Right hindlimb (tissue), 1 donor: Measurements from ENCODE around the gene PATE2.

ENCODE experiments used
- DNase-seq: peaks from one replicate; pipeline ENCODE4 v3.0.0-alpha.2; 2018

The PATE2 gene

GRCh38 chr11:125778728-125779127 lies at the start of gene PATE2:
TSS of gene PATE2 (minus strand) at chr11:125778828. CDS start at chr11:125778773, 55 bp downstream.
- no peak for DNase-seq

- no peak for DNase-seq
These were observed 29.3 kb upstream of the PATE2 start for GRCh38 chr11:125807909-125808308.

- no peak for DNase-seq
These were observed 23.8 kb upstream of the PATE2 start for GRCh38 chr11:125802387-125802786.

- DNase-seq = no peak
These were observed 21.2 kb upstream of the PATE2 start for GRCh38 chr11:125799808-125800207.

- DNase-seq = no peak
These were observed 19.0 kb upstream of the PATE2 start for GRCh38 chr11:125797641-125798040.

DNA sequence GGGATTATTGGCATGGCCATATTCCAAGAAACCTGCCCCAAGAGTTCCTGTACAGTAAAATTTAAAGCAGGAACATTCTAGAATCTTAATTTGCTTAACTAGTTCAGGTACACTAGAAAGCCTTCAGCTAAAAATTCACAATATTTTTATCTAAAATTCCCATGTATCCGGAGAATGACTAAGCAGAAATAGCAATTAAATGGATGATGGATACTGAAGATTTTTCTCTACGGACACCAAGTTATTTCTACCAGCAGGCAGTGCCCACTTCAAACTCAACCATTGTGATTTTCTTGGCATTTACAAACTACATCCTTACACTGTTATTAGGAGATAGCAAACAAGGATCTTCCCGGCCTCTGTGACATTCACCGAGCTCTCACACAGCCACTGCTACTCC lies 12.2 kb upstream of the PATE2 start:
- DNase-seq = no peak

DNA sequence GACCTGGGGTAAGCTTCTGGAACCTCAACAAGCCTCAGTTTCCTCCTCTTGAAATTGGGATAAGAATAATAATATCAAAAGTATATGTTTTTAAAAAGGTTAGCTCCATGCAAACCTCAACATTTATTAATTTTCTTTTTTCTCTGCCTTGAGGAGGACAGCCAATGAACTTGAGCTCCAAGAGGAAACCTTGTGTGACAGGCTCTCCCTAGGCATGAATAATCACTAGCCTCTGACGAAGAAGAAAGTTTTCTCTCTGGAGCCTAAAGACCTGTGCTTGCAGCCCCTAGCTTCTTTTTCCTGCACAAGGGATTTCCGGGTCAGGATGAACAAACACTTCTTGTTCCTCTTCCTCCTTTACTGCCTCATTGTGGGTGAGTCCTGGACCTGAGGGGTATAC lies 9.2 kb upstream of the PATE2 start, which contains the start of gene PATE3:
TSS of gene PATE3 (plus strand) at position 301 of the 400 bp plus-strand sequence. CDS start at position 326, 25 bp downstream.
- DNase-seq = no peak

DNA sequence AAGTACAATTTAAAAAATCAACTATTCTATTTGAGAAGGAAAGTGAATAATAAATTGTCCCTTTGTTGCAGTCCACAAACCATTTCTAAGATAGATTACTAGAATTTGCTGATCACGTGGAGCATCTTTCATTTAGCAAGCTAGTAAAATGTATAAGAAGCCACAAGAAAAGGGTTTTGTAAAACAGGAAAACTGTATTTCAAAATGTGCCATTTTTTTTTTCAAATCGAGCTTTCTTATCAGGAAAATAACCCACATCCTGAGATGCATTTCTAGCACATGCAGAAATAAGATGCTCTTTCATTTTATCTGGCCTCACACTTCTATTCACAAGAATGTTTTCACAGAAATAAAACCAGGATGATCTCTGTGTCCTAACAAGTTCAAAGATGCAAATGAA lies 6.0 kb upstream of the PATE2 start:
- no peak for DNase-seq

DNA sequence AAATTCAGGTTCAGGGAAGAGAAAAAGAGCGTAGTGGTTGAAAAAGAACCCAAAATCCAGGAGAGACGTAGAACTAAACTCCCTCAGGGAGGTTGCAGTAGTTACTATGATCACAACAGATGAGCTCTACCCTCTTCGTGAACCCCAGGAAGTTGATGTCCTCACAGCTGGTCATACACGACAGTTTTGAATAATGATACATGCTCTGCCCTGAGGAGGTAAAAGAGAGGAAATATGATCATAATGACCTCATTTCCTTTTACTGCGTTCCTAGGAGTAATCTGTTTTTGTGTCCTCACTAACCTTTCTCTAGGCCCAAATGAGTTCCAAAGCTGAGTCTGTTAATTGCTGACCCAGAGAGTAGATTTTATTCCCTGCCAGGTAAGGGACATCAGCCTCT lies 1.3 kb downstream of the PATE2 start:
- no peak for DNase-seq

DNA sequence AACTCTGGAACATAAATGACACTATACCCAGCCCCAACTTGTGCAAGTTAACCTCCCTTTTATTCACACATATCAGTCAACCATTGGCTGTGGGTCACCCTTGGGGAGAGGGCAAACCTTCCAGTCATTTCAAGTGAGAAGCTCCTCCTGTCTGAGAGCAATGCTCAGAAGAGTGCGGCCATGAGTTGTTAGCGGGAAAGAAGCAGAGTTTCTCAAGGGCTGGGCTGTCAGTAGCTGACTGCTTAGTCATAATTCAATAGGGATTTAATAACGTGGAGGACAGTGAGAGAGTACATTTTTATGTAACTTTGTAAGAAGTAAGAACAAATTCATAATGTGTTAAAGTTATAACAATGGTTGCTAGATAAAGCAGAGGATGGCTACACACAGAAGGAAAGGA lies 5.1 kb downstream of the PATE2 start:
- DNase-seq = no peak

- no peak for DNase-seq
These were observed 5.7 kb downstream of the PATE2 start for GRCh38 chr11:125772834-125773505.

GRCh38 chr11:125770583-125770982 lies 8.0 kb downstream of the PATE2 start:
- DNase-seq = no peak

GRCh38 chr11:125768336-125769046 lies 10.1 kb downstream of the PATE2 start:
- DNase-seq = no peak

GRCh38 chr11:125766251-125766650 lies 12.4 kb downstream of the PATE2 start:
- no peak for DNase-seq

- DNase-seq = no peak
These were observed 15.1 kb downstream of the PATE2 start for GRCh38 chr11:125763483-125763882.

- DNase-seq = no peak
These were observed 16.2 kb downstream of the PATE2 start for GRCh38 chr11:125762445-125762844.

GRCh38 chr11:125756050-125756449 lies 22.6 kb downstream of the PATE2 start:
- DNase-seq = no peak

GRCh38 chr11:125750629-125751028 lies 28.0 kb downstream of the PATE2 start:
- DNase-seq = no peak

GRCh38 chr11:125745979-125746378 lies 32.6 kb downstream of the PATE2 start, which contains the start of gene PATE1:
TSS of gene PATE1 (plus strand) at chr11:125746279. CDS start at chr11:125746305, 26 bp downstream.
- DNase-seq = no peak

DNA sequence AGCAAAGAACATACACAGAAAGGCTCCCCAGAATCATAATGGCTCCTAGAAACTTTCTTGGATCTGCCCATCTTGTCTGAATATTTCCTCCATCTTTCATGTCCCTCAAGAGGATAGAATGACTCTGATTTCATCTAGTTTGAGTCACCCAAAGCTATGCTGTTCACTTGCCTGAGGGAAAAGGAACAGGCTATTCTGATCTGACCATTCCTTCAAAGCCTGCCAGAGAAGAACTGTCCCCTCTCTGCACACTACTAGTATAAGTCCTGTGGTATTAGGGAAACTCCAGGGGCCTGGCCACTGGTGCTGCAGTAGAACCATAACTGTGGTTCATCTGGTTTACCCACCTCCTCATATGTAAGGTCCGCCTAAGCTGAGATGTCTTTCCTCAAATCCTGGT lies 34.9 kb downstream of the PATE2 start:
- DNase-seq = no peak

GRCh38 chr11:125740617-125741016 lies 38.0 kb downstream of the PATE2 start:
- no peak for DNase-seq

- no peak for DNase-seq
These were observed 49.7 kb downstream of the PATE2 start for GRCh38 chr11:125728969-125729368.
